ENCODE measurements around the gene TFAP2D.
A peak's percentile ranks its signal among the peaks of the same experiment; 100 is the strongest.

TFAP2D gene

DNA sequence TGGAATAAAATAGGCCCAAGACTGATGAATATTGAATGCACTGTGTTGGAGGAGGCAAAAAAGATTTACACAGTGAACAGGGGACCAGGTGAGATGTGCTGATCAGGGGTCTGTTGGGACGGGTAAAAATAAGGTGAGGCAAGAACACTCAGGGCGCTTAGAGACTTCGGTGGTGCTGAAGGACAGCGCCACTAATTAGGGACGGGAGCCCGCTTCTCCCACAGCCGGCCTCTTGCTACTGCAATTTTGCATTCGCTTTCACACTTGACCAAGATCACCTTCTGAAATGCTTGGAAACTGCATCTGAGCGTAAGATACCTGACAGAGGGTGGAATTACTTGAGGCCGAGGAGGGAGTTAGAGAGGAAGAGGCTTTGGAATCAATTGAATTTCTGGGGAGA, 7.3 kb downstream of the TFAP2D start:
- DNase-seq (ENCODE audit: low read depth), result no peak

DNA sequence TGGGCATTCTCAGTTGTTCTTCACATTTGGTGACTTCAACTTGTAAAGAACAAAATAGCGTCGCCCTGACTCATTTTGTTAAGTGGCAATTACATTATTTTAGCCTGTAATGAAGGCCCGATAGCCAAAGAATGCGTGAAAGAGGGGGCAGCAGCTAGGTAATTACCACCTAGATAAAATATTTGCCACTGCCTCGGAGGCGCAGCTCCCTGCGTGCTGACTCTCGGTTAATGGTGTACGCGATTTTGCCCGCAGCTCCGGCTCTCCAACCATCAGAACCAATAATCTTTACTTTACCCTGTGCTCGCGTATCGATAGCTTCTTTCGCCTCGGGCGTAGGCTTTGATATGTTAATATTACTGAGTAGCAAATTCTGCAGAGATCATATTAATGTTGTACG, 8.7 kb downstream of the TFAP2D start:
- no peak for DNase-seq (ENCODE audit: low read depth)

DNA sequence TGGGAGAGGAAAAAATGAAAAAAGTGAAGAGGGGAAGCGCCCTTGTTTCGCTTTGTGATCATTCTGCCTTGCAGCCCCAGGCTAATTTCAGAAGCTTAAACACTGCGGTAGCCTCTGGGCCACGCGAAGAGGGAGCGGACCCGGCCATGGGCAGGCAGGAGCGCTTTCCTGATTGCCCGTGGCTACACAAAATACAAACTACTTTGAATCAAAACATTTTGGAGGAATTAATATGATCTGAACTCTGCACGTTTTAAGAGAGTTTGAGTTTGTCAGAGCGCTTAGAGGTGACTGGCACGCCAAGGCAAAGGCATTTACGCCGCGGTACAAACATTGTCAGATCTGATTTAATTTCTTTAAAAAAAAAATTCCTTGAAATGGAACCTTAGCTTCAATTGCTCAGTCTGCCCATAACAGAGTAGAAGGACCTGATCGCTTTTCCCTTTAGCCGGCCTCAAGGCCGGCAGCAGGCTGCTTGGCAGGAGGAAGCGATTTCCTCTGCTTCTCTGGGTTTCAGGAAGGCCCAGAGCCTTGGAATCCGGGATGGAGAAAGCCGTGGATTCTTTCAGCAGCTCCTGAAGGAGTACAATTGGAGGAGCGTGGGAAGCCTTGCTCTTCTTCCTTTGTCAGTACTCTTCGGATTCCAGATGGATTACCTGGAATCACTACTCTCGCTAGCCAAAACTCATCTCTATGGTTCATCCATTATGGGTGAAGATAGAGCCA, 9.7 kb downstream of the TFAP2D start:
- no peak for DNase-seq (ENCODE audit: low read depth)

DNA sequence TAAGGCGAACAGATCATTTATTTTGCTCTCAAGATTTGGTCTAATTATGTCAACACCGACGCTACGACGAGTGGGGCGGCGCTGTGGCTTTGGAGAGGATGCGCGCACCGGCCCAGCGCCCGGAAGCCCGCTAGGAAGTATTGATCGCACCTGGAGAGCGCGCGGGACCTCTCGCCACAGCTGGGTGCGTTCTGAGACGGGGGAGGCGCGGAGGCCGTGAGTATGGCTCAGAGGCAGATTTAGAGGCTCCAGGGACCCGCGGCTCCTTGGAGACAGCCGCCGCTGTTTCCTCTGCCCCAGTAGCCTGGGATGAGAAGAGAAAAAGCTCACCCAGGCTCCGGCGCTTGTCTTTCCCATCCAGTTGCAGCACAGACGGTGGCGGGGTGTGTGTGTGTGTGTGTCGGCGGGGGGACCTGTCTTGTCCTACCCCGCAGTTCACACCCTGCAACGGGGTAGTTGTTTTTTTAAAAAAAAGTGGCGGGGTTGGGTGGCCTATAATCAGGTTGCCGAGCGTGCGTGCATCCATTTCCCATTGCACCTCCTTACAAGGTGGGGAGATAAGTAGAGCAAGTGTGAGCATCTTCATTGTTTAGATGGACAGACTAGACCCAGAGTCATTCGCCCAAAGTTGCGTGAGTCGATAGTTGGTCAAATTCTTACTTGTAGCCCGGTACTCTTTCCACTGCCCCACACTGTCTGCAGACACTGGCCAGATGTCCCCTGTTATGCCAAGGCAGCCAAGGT, 11.2 kb downstream of the TFAP2D start:
- no peak for DNase-seq (ENCODE audit: low read depth)

DNA sequence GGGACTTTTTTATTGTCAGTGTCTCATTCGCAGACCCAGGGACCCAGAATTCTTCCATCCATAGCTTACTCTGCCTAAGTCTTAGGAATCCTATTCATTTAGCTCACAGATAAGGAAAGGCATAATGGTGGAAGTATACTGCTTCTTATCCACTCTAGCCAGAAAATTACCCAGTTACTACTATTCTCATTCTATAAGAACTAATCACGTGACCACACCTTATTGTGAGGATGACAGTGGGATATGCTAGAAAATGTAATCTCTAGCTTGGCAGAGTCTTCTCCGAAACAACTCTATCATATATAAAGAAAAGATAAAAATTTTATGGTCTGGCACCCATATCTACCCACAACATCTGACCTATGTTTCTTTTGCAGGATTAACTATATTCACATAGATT, 21.2 kb downstream of the TFAP2D start:
- no peak for DNase-seq (ENCODE audit: low read depth)

DNA sequence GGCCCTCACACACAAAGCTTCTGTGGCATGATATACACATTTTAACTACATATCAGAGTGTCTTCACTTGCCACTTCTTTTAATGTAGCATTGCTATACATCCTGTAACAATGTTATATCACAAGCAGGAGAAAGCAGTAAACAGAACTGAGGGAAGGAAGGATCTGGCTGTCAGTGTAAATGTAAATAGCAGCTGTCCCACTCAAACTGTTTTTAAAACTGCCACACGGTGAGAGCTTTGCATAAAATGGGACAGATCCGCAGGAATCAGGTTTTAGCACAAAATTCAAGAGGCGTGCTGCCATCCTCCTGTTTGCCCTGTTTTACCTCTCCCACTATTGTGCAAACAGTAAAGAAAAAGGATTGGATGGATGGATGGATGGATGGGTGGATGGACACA, 28.8 kb downstream of the TFAP2D start:
- DNase-seq (ENCODE audit: low read depth), result no peak

DNA sequence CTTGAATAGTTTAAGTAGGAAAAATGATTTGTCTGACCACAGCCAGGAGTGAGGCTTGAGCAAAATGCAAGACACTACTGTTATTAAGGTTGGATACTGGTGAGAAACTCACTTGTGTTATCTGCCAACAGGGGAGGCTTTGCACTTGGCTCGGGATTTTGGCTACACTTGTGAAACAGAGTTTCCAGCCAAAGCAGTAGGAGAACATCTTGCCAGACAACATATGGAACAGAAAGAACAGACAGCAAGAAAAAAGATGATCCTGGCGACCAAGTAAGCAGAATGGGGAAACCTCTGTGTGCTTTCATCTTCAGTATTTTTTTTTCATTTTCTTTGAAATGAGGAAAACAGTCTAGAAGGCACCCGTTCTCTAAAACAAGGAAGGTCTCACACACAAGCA, 31.6 kb downstream of the TFAP2D start:
- DNase-seq (ENCODE audit: low read depth), result no peak

DNA sequence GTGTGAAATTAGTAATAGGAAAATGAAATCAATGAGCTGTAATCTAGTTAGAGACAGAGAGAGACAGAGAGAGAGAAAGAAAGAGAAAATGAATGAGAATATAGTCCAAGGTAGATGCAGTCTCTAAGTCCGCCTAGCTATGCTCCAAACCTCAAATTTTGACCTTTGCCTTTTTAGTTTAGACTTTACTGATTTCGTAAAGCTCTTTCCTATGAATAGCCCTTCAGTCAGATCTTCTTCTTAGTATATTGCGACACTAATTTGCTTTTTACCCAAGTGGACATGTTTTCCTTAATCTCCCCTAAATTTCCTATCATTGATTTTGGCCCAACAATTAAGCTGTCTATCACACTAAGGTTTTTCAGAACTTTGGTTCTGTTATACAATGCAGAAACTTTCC, 49.5 kb downstream of the TFAP2D start:
- DNase-seq (ENCODE audit: low read depth), result no peak

DNA sequence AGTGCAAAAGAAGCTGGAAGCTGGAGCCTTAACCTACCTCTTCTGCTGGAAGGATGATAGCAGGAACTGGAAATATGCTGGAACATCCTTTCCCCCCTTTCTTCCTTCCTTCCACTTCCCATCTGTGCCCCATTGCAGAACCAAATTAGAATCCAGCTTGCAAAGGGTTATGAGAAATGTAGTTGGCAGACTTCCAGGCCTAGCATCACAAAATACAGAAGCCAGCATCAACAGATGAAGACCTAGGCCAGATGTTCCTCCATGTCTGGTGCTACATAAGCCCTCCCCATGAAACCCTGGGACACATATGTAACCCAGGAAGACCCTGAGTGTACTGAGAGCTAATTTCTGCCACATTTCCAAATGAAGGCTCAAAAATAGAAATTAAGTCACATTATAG, 65.4 kb downstream of the TFAP2D start:
- DNase-seq (ENCODE audit: low read depth), result no peak

DNA sequence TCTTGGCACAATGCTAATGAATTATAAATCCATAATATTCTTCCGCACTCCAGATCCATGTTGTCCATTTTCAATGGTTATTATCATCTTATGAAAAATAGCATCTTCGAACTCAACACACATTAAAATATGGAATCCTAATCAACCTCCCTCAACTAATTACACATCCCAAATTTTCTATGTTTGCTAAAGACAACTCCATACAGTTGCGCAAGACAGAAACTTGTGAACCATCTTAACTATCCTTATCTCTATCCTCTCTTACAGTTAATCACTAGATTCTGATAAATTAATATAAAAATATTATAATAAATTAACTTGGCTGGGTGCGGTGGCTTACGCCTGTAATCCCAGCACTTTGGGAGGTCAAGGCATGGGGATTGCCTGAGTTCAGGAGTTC, 67.1 kb downstream of the TFAP2D start:
- DNase-seq (ENCODE audit: low read depth), result no peak

DNA sequence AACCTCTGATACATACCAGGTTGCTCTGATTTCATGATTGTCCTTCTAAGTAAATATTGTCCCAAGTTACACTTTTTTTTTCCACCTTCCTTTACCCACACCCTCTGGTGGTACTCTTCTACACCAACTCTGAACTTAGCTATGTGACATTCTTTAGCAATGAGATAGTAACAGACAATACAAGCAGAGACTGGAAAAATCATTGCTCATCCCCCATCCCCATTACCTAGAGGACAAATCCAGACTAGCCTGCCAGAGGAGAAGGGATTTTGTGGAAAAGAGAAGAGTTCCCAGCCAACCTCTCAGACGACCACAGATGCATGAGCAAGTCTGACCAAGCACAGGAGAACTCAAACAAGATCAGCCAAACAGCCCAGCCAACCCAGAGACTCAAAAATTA, 72.6 kb downstream of the TFAP2D start:
- DNase-seq (ENCODE audit: low read depth), result no peak

DNA sequence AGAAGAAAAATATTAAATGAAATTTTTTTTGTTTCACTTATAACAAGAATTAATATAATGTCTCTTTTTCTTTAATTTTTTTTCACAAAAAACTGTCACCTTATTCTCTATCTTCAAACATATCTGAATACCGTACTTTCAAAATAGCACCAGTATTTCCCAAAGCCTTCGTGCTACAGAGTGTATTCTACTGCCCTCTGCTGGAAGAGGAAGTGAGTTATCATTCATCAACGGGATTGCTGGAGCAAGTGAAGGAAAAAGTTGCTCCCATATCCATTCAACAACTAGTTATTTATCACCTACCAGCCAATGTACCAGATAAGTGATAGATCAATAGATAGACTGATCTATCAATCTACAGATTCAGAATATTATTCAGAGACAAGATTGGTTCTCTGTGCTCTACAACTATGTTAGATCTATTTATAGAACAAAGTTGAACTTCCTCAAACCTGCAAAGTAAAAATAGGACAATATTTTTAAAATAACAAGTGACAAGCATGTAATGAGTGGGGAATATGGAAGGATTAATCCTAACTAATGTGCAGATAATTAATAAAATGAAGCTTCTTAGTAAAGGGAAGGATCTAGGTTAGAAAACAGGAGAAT, 78.7 kb downstream of the TFAP2D start:
- no peak for DNase-seq (ENCODE audit: low read depth)

DNA sequence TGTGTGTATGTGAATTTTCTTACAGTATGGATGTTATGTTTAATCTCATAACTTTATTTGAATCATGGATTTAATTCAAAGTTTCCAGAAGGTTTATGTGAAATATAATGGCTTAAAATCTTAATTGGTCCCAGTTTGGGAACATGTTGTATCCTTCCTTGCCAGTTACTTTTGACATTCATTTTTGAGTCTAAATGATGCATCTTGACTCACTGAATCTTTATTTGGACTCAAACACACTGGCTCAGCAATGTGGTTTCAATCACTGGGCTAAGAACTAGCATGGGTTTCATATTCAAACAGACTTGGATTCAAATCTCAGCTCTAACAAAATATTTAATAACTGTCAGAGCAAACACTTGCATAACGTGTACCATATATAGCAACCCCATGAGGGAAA, 79.4 kb downstream of the TFAP2D start:
- DNase-seq (ENCODE audit: low read depth), result no peak

DNA sequence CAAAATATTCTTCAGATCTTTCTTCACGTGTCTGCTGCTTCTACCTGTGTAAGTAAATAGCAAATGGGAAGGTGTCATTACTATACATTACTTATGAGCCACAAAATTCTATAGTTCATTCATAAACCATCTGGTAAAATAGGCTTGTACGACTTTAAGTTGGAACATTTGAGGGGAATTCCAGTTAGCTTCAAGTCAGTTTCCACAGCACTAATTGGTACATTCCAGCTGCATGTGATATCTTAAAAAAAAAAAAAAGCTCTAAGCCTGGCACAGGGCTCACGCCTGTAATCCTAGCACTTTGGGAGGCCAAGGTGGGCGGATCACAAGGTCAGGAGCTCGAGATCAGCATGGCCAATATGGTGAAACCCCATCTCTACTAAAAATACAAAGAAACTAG, 82.2 kb downstream of the TFAP2D start:
- DNase-seq (ENCODE audit: low read depth), result no peak

DNA sequence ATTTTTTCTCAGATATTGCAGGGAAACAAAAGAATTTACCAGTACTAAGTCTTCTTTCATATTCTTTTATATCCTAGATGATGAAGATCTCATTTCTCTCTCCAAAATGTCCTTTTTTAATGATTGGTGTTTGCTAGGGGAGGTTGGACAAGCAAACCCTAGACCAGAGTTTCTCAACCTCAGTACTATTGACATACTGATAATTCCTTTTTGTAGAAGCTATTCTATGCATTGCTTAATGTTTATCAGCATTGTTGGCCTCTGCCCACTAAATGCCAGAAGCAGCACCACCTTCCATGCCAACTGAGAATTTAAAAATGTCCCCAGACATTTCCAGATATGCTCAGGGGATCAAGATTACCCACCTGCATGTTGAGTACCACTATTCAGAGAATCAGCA, 91.0 kb downstream of the TFAP2D start:
- no peak for DNase-seq (ENCODE audit: low read depth)

DNA sequence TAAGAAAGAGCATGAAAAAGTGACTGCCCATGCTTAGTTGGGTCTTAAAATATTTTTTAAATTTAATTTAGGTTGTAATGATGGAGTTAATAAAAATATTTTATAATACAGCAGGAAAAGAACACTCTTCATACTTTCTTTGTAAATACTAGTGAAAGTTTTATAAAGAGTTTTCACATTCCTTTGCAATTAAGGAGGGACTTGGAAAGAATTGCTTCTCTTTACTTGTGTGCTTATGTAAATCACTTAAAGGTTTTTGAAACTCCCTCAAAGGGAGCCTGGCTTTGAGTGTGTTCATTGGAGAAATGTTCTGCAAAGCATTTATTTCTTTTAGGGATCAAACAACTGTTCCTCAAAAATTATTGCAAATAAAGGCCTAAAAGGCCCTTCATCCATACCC, 93.7 kb downstream of the TFAP2D start:
- no peak for DNase-seq (ENCODE audit: low read depth)

DNA sequence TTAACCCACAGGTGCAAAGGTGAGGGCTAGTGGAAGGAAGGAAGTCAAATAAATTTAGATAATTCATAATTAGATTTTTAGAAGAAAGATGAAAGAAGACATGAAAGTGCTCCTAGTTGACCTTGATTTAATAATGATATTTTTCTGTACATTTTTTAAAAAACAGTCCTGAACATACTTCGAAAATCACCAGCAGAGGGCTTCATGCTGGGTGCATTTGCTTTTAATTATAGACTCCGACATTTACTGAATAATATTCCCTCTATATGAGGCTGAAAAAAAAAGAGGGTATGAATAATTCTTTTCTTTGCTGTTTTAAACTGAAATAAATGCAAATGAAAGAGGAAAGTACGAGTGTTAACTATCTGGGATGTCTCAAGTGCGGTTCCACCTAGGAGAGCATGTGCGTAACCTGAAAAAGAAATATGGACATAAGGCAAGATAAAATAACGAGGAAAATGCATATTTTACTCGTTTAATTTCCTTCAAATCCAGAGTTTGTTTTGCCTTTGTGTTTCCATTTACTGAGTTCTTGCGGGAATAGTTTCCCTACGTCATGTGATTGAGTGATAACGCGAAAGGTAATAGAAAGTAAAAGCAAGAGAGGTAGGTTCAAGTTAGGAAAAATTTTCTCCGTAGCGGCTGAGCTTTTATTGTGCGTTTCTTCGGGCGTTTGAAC, 102.2 kb downstream of the TFAP2D start:
- DNase-seq (ENCODE audit: low read depth), result no peak

DNA sequence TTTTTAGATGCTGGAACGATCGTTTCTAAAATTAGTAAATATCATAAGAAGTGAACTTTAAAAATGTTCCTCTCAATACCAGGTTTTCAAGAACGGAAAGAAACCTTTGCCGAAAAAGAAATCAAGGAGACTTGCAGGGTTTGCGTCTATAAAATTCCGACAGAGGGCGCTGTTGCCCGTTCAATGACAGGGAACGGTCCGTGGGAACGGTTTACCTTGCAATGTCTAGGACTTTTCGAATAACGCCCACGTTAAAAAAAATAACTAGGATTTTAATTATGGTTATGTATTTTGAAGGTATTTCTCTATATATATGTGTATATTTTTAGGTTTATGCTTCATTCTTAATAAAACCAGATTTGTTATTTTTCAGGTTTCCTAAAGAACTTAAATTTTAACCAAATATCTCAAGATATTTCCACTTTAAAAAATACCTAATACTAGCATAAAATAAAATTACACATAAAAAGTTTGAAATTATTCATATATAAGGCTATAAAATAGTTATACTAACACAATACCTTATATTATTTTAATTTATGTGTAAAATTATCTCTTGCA, 102.9 kb downstream of the TFAP2D start:
- peak; percentile 50 for DNase-seq (ENCODE audit: low read depth)

DNA sequence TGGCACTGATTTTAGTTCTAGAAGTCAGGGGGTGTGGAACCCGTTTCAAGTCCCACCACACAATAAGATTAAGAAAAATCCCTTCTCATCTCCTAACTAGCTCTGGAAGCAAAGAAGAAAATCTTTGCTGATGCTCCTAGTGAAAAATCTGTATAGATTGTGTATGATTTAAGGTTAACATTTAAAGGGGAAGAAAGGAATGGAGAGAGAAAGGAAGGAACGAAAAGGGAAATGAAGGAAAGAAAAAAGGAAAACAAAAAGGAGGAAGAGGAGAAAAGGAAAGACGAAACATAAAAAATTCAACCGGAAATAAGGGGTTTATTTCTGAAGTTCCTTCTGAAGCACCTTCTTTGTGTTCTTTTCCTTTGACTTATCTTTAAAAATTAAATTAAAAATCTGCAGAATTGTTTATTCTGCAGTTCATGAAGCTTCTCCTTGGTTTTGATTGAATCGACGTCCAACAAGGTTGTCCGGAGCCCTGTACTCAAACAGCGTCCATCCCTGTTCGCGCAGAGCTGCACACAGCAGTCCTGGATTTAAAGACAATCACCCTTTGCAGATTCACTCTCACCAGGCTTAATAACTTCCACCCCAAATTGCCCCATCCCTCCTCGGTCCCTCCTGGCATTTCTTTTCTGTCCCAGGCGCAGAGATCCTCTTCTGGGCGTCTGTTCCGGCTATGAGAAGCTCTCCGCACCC, 103.8 kb downstream of the TFAP2D start:
- DNase-seq (ENCODE audit: low read depth), result no peak

DNA sequence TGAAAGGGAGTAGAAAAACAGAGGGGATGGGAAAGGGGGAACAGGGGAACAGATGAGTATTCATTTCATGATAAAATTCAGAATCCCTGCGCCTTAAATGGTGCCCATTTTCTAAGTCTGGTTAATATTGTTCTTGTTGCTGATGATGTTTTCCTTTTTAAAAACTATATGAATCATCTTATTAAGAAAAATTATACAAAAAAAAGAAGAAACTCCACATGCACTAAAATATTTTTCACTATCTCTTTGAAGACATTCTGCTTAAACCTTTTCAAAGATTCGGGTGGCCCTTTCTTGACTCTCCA, 104.3 kb downstream of the TFAP2D start:
- DNase-seq (ENCODE audit: low read depth), result no peak

DNA sequence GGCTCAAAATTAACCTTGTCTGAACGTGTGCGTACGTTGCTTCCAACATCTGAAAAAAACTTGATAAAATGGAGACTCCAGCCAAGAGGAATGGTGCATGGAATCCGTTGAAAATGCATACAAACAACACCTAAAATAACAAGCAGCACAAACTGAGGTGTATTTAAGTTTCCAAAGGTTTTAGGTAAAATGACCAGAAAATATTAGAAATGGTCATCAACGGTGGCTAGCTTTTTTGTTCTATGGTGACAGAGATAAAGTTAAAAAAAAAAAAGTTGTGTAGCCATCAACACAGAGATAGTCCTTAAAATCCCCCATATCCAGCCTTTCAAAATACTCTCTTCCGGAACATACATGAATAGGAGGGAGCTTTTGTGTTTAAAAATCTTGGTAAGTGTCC, 104.7 kb downstream of the TFAP2D start:
- DNase-seq (ENCODE audit: low read depth), result no peak

DNA sequence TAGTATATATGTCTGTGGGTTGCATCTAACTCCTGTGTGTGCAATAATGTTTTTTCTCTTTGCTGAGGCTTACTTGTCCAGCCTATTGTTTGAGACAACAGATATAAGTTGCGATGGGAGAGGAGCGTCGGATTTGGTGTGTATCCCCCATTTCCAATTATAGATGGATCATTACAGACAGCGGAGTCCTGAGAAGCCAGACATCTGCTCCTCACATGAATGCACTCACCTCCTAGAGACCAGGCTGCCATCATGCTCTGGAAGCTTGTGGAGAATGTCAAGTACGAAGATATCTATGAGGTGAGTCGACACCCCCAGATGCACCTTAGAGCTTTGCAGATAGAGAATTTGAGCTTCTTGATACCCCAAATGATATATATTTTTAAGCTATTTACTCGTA, 105.3 kb downstream of the TFAP2D start, which contains the start of gene TFAP2B:
TSS of gene TFAP2B (plus strand) at position 199 of the 400 bp plus-strand sequence. CDS start at position 220, 21 bp downstream.
- no peak for DNase-seq (ENCODE audit: low read depth)

All from activated T-cell treated with anti-CD3 and anti-CD28 coated beads for 48 hours (primary cell).